DMS79 (cell line): ENCODE results near the gene CRIP2.
A peak's percentile ranks its signal among the peaks of the same experiment; 100 is the strongest.

Experiments used
- DNase-seq: peaks from one replicate; lab custom pipeline; 2025; lab: John Stamatoyannopoulos, UW

The CRIP2 gene

DNA sequence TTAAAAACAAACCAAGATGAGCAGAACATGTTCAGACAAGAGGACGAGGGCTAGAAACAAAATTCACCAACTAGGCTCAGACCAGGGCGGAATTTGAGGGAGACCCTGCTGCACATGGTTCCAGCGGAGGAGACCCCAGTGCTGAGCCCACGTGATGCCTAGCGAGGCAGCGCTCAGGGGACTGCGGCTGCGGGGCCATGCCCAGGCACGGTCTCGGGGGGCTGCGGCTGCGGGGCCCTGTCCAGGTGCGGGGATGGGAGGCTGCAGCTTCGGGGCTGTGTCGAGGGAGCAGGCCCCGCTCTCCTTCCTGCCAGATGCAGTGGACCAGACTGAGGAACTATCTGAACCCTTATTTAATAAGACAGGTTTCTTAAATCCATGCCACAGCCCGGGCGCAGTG is 12.7 kb upstream of the CRIP2 start:
- no peak for DNase-seq

DNA sequence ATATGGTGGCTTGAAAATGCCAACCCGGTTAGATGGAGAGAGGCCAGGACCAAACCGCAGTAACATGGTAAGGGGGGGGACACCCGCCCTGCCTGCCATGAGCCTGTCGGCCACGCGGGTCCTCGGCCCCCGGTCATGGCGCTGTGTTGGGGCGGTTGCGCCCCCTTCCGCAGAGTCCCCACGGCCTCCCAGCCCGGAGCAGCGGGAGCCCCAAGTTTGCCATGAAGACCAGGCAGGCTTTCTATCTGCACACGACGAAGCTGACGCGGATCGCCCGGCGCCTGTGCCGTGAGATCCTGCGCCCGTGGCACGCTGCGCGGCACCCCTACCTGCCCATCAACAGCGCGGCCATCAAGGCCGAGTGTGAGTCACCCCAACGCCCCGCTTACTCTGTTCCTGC is 10.1 kb upstream of the CRIP2 start:
- no peak for DNase-seq

DNA sequence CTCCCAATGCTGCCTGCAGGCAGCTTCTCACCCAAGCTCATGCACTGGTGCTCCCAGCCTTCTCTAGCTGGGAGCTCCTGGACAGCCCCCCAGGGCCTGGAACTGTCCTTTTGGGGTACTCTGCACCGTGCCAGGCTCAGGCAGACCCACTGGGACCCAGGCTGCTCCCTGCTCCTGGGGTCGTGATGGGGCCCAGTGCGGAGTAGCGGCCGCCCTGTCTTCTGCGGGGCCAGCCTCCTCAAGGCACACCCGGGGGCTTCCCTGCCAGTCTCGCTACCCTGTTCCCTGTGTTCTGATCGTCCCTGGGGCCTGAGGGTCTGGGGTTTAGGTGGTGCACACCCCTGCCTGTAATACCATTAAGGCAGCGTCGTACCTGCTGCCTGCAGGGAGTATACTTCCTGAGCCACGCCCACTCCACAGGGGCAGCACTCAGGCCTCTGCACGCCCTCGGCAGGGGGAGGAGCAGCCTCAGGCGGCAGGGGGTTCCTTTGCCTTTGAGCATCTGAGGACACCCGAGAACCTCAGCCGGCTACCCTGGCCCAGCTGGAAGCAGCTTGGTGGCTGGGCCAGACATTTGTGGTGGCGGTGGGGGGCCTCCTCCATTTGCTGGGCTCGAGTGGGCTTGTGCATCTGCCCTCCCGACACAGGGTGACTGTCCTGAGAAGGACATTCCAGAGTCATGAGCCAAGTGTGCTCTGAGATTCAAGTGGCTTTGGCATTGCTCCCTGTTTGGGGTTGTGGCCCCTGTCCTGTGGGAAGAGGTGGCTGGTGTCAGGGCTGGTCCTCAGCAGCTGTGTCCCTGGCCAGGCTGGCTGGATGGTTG is 9.2 kb upstream of the CRIP2 start:
- DNase-seq, result peak; percentile 91

DNA sequence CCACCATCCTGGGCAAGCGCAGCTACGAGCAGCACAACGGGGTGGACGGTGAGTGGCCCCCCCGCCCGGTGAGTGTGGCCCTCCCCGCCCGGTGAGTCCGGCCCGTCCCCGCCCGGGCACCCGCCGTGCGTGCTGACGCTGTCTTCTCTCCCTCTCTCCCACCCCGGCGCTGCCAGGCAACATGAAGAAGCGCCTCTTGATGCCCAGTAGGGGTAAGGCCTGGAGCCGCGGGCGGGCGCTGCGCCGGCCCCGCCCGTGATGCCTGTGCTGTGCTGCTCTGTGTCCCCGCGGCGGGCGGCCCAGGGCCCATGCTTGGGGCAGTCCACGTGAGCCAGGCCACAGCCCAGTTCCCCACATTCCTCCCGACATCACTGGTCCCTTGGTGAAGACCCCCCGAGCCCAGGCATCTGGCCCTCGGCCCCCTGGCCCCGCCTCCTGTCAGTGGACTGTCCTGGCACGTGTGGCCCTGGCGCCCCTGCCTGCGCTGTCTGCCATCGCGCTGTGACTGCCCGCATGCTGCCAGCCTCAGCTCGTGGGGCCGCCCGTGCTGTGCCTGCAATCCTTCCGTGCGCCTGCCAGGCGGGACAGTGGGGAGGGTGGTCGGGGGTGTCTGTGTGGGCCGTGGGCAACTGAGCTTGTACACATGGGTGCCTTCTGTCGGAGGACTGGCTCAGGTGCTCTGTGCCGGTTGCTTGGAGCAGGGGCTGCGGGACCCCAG is 7.9 kb upstream of the CRIP2 start:
- no peak for DNase-seq

DNA sequence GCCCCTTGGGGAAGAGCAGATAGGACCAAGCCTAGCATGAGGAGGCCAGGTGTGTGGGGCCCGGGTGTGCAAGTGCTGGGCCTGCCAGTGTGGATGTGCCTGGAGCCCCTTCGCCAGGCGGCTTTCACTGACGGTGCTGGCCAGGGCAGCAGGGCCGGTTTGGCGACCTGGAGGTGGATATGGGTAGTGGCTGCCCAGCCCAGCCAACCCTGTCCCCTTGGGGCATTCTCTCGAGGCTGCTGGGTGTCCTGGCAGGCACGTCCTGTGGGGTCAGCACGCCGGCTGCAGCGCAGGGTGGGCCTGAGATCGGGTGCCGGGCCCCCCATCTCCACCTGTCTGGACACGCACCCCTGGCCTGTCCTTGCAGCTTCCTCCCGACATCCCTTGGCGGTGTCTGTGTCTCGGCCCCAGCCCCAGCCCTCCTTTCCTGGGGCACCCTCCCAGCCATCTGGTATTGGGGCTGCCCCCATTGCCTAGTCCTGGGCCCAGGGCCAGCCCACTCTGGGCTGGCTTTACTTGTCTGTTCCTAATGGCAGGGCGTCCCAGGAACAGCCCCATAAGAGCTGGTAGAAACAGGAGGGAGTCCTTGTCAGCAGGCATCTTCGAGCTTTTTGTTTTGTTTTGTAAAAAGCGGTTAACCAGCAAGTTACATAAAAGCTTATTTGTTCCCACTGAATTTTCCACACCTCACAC is 7.2 kb upstream of the CRIP2 start:
- no peak for DNase-seq

DNA sequence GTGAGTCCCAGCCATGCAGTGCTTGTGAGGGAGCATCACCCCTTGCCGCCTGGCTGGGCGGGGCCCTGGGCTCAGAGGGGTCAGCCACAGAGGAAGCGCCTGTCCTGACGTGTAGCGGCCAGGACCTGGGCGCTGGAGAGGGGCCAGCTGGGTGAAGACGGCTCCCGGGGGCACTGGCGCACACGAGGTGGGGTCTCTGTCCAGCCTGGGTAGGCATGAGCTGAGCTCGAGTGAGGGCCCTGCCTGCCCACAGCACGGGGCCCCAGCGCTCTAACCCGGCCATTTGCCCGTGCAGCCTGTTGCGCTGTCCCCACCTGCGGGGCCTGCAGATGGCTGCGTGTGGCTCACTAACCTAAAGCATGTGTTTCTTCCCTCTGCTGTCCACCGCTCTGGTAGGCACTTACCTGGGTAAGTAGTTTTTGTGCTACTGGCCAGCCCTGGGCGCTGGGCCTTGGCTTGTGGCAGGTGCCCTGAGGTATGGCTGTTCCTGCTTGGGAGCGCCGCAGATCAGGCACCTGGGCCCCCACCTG is 6.6 kb upstream of the CRIP2 start:
- no peak for DNase-seq

DNA sequence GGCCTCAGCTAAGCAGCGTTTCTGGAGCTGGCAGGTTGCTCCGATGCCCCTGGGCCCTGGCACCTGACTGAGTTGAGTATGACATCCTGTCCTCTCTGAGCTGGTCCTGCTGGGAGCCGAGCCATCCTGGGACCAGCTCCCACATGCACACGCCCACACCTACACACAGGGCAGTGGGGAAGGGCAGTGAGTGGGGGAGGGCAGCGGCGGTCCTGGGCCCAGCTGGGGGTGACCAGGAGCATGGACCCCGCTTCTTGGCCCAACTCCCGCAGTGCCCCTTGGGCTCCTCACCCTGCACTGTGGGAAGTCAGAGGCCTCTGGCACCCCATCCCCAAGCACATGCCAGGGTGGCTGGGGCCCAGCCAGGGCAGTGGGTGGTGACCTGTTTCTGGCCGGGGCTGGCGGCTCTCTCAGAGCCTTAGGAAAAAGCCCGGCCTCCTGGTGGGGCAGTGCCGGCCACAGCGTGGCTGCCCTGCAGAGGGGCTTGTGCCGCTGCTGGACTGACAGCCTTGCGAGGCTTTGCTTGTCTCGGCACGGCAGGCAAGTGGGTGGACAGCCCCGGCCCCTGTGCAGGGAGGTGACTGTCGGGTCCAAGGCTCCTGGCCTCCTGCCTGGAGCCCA is 5.9 kb upstream of the CRIP2 start:
- no peak for DNase-seq

DNA sequence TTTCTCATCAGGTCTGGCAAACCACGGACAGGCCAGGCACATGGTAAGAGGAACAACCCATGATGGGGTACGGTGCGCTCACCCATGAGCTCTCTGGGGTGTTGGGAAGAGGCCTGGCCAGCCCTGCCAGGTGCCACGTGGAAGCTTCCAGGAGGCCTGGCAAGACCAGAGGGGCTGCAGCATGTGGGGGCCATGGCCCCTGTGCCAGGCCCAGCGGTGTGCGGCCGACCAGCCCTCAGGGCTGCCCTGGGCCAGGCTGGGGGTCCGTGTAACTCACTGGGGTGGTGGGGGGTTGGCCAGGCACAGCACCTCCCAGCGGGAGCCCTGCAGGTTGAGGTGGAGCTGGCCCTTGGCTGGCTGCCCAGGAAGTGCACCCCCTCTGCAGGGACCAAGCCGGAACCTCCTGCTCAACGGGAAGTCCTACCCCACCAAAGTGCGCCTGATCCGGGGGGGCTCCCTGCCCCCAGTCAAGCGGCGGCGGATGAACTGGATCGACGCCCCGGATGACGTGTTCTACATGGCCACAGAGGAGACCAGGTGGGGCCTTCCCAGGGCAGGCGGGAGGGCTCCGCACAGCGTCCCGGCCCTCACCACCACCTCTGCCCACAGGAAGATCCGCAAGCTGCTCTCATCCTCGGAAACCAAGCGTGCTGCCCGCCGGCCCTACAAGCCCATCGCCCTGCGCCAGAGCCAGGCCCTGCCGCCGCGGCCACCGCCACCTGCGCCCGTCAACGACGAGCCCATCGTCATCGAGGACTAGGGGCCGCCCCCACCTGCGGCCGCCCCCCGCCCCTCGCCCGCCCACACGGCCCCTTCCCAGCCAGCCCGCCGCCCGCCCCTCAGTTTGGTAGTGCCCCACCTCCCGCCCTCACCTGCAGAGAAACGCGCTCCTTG is 4.9 kb upstream of the CRIP2 start:
- DNase-seq, result no peak

DNA sequence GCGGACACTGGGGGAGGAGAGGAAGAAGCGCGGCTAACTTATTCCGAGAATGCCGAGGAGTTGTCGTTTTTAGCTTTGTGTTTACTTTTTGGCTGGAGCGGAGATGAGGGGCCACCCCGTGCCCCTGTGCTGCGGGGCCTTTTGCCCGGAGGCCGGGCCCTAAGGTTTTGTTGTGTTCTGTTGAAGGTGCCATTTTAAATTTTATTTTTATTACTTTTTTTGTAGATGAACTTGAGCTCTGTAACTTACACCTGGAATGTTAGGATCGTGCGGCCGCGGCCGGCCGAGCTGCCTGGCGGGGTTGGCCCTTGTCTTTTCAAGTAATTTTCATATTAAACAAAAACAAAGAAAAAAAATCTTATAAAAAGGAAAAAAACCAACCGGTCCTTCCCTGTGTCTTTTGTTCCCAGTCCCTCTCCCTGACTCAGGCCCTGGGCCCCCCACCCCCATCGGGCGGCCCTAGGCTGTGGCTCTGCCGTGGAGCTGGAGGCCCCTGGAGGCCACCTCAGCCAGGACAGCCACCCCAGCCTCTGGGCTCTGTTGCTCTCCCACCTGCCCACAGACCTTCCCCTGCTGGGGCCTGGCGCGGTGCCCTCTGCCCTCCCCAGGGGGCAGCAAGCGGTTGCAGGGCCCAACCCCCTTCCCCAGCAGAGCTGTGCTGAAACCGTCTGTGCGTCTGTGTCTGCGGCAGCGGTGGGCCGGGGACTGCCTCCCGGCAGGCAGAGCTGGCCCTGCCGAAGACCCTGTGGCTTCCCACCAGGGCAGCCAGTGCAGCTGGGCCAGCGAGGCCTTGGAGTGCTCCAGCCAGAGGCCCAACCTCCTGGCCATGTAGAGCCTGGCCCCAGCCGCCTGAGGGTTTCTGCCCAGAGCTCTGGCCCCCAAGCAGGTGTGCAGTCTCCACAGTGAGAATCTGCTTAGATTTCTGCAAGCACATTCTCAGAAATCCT is 4.0 kb upstream of the CRIP2 start:
- DNase-seq, result no peak

DNA sequence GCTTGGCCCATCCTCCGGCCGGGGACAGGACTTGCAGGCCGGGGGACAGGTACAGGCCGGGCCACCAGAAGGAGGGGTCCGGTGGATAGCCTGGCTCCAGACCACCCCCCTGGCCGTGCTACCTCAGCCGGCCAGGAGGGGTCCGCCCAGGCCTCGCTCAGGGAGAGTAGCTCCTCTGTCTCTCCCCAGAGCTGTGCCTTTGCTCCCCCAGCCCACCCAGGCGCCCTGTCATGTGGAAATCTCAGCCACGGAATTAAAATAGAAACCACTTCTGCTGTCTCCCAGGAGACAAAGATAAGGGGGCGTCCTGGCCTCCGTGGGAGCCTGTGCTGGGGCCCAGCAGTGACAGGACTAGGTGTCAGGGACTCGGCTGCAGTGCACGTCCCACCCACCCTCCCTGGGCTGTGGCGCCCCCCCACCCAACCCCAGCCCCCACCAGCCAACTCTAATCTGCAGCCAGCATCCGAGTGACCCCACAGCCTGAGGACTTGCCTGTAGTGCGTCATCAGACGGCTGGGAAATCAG is 3.3 kb upstream of the CRIP2 start:
- DNase-seq, result no peak

DNA sequence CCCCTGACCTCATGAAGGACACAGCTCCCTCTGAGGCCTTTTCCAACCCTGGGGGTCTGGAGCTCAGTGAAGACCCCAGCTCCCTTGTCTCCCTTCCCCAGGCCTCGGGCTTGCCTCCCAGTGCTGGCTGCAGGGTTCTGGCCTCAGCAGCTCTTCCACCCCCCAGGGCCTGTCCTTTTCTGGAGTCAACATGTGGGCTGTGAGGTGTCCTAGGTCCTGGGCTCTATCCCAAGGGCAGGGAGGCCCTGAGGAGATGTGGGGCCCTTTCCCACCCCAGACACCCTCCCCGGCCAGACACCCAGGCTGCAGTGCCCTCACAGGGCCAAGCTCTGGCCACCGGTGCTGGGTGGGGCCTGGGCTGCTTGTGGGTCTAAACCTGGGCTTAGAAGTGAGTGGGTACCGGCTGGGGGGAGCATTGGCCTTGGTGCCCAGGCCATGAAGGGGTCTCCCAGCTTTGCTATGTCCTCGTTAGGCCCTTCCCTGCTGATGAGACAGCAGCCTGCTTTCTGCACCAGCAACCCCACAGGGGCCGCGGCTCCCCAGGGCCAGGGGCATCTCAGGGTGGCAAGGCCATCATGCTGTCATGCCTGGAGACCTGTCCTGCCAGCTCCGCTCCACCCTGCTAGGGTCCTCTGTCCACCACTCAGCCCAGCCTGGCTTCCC is 2.7 kb upstream of the CRIP2 start:
- no peak for DNase-seq

DNA sequence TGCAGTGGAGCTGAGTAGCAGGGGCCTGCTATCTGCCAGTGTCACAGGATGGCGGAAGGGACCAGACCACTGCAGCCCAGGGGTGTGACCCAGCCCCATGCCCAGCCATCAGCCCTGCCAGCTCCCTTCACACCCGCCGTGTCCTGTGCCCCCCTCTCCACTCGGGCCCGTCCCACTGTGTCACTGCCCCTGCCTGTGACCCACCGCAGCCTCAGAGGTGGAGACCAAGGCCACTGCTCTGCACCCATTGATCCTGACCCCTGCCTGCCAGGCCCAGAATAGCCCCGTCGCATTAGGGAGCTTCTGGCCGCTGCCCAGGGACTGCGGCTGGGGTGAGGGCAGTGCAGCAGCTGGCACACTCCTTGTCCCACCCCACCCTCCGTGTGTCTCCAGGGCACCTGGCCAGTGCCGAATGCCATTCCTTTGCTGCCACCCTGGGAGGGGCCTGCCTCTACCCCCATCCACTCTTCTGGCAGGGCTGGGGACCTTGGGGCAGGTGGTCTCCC is 2.1 kb upstream of the CRIP2 start:
- no peak for DNase-seq

DNA sequence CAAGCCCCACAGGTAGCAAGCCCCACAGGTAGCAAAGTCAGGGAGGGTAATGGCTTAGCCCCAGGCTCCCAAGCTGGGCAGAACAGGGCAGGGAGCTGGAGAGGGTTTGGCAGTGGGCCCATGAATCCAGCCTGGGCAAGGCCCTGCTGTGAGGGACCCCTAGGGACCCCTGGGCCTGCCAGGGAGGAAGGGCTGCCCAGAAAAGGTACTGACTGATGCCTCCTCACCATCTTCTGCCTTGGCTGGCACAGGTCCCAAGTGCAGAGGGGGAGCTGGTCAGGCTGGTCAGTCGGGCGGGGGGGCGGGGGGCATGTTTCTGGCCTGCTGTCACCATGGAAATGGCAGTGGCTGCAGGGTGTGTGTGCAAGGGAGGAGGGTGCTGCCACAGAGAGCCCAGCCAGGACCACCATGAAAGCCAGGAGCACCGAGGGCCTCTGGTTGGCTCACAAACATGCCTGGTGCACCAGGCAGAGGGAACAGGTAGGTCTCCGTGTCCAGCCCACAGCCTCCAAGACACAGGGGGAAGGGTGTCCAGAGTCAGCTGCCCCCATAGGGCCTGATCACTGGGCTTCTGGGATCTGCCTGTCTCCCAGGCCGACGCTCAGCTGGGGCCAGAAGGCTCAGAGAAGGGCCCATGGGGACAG is 1.5 kb upstream of the CRIP2 start:
- DNase-seq, result peak; percentile 86

DNA sequence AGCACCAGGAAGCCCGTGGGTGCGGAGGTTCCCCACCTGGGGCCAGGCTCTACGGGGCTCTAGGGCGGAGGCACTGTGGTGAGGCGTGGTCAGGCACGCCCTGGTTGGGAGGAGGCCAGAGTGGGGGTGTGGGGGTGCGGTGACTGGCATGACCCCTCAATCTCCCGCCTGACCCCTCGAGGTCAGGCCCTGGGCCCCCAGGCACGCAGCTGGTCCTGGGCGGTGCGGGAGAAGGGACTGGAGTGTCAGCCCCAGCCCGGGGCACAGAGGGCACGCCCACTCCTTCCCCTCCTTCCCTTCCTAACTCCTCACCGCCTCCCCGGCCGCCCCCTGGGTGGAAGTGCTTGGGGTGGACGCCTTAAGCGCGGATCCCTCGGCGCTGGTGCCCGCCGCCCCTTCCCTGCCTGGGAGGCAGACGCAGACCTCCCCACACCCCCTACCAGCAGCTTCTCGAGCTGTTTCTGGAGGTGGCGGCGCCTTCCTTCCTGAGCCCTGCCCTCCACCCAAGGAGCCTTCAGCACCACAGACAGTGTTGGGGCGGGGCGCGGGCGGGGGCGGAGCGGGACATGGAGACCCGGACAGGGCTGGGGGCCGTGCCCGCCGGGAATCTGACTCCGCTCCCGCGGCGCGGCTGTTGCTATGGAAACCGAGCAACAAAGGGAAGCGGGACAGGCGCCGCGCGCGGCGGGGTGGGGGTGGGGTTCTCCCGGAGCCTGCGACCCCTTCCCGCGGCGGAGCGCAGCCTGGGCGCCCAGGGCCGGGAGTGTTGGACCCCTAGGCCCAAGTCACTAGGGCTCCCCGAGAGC is 741 bp upstream of the CRIP2 start:
- DNase-seq, result peak; percentile 94

DNA sequence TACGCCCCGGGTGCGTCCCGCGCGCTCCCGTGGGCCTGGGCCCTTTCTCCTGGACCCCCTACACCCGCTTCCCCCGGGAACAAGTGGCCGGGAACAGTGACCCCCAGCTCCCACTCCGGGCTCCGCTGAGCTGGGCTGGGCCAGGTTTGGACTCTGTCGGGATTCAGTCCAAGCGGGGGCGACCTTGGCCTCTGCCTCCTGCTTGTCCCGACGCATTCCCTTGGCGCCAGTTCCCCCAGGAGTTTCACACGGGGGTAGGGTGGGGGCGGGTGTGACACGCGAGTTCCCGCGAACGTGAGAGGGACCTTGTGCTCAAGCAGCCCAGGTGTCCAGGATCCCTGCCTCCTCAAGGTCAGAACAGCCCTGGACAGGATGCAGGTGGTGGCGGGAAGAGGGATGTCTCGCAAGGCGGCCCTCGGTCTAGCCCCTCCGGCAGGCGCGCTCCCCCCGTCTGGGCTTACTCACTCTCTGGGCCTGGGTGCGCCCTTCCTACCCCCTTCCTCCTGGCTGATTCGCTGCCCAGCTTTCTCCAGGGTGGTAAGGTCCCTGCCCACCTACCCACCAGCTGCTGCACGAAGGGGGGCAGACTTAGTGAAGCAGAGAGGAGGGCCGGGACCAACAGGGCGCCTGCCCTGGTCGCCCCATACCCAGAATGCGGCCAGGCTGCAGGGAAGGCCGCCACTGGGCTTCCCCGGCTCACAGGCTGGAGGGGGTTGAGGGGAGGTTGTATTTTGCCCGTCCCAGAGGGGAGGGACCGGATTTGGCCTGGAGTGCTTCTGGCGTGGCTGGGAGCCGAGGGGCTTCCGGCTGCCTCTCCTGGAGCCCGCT is 862 bp downstream of the CRIP2 start:
- DNase-seq, result peak; percentile 78

DNA sequence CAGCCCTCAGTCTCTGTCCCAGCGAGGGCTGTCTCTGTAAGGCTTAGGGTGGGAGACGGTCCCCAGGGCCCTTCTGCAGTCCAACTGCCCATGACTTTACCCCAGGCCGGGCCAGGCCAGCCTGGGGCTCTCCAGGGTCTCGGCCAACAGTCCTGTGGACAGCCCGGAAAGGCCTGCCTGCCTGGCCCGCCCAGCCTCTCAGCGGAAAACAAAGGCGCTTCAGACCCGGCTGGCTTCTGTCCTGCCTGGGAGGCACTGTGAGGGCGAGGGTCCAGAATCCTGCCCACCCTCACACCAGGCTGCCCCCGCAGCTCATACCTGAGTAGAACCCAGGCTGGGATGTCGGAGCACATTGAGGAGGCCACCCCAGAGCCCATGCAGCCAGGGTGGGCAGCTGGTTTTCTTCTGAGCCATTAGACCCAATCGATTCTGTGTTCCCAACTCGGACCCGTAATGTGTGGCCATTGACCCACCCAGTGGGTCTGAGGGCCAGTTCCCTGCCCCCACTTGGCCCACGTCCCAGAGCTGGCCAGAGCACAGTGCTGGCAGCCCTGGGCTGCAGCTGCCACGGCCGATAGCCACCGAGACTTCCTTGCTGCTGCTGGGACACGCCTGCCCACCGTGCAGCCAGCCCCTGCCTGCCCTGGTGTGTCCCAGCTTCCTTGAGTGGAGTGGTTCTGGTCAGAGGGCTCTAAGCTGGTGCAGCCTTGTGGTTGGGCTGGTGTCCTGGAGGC is 1.6 kb downstream of the CRIP2 start:
- peak; percentile 89 for DNase-seq
